GM23338 (cell line): Measurements from ENCODE around the gene SEC11A. TPM values are rescaled to one million over a fixed set of nuclear protein-coding genes. Genes with fewer than 3 reads are reported as not detected.

Experiments used
- ATAC-seq: fragments of 200-7000 bp; cut with Tn5 transposase; 3 replicates; pipeline ENCODE4 v1.9.1; 2020
- DNase-seq: peaks from one replicate; pipeline ENCODE4 v3.0.0-alpha.2; 2015; ENCODE audit warnings: low spot score
- H2AFZ ChIP-seq: fragments of 200-600 bp; sonication (generic); 2 replicates; pipeline ENCODE4 v1.8.0; 2016; ENCODE audit warnings: antibody characterized with exemption, mild to moderate bottlenecking, moderate library complexity
- H3F3A ChIP-seq: fragments of 200-600 bp; sonication (generic); replicated peaks from 2 replicates; pipeline ENCODE4 v1.8.0; 2017; ENCODE audit warnings: antibody characterized with exemption, mixed run types, low read depth
- H3K27ac ChIP-seq: fragments of 200-600 bp; sonication (generic); 2 replicates; pipeline ENCODE4 v1.6.1; 2016; ENCODE audit warnings: low read depth
- H3K27me3 ChIP-seq: fragments of 200-600 bp; sonication (generic); 2 replicates; pipeline ENCODE4 v1.8.0; 2016; ENCODE audit warnings: mild to moderate bottlenecking, mixed run types, moderate library complexity; ENCODE audit not compliant: insufficient read depth
- H3K36me3 ChIP-seq: fragments of 200-600 bp; sonication (generic); 2 replicates; pipeline ENCODE4 v1.8.0; 2016; ENCODE audit warnings: mild to moderate bottlenecking; ENCODE audit not compliant: insufficient read depth
- H3K4me1 ChIP-seq: fragments of 200-600 bp; sonication (generic); 2 replicates; pipeline ENCODE4 v1.8.0; 2016; ENCODE audit warnings: mild to moderate bottlenecking, moderate library complexity; ENCODE audit not compliant: insufficient read depth
- H3K4me2 ChIP-seq: fragments of 200-600 bp; sonication (generic); 2 replicates; pipeline ENCODE4 v1.7.1; 2017; ENCODE audit warnings: mixed run types
- H3K4me3 ChIP-seq: fragments of 200-600 bp; sonication (generic); 2 replicates; pipeline ENCODE4 v1.6.1; 2016; ENCODE audit warnings: mixed run types
- H3K79me2 ChIP-seq: fragments of 200-600 bp; sonication (generic); replicated peaks from 2 replicates; pipeline ENCODE4 v1.8.0; 2017; ENCODE audit warnings: mild to moderate bottlenecking; ENCODE audit not compliant: insufficient read depth
- H3K9me2 ChIP-seq: fragments of 200-600 bp; sonication (generic); 2 replicates; pipeline ENCODE4 v1.8.0; 2017; ENCODE audit not compliant: insufficient read depth
- H4K20me1 ChIP-seq: fragments of 200-600 bp; sonication (generic); replicated peaks from 2 replicates; pipeline ENCODE4 v1.8.0; 2017; ENCODE audit warnings: mild to moderate bottlenecking; ENCODE audit not compliant: insufficient read depth
- H3K27ac Mint-ChIP-seq: 2 replicates; pipeline ENCODE4 v1.8.0; 2020; ENCODE audit warnings: inconsistent platforms, mild to moderate bottlenecking, moderate library complexity, mixed read lengths
- H3K27me3 Mint-ChIP-seq: 3 replicates; pipeline ENCODE4 v1.8.0; 2022; ENCODE audit warnings: low read depth, mild to moderate bottlenecking, moderate library complexity, mixed read lengths, inconsistent platforms; ENCODE audit not compliant: insufficient read depth, poor library complexity
- H3K36me3 Mint-ChIP-seq: 3 replicates; pipeline ENCODE4 v1.8.0; 2021; ENCODE audit warnings: low read depth, mild to moderate bottlenecking, inconsistent platforms, moderate library complexity, mixed read lengths
- H3K4me1 Mint-ChIP-seq: 3 replicates; pipeline ENCODE4 v1.8.0; 2020; ENCODE audit warnings: mild to moderate bottlenecking, inconsistent platforms, mixed read lengths
- H3K4me3 Mint-ChIP-seq: 3 replicates; pipeline ENCODE4 v1.8.0; 2021; ENCODE audit warnings: moderate library complexity, mild to moderate bottlenecking, inconsistent platforms, mixed read lengths
- H3K9me3 Mint-ChIP-seq: 3 replicates; pipeline ENCODE4 v1.8.0; 2020; ENCODE audit warnings: moderate library complexity, mild to moderate bottlenecking, inconsistent platforms, mixed read lengths
- CREB1 ChIP-seq: fragments of 250-450 bp; sonication (Bioruptor Pico); IDR thresholded peaks from 2 replicates; pipeline ENCODE4 v1.5.0; 2020; ENCODE audit warnings: low read depth, mild to moderate bottlenecking, moderate library complexity
- ETS1 ChIP-seq: IDR thresholded peaks from 2 replicates; pipeline ENCODE4 v1.6.1; 2016; ENCODE audit warnings: antibody characterized with exemption
- EZH2 ChIP-seq: fragments of 200-600 bp; sonication (generic); IDR thresholded peaks from one replicate; pipeline ENCODE4 v1.8.0; 2017; ENCODE audit warnings: antibody characterized with exemption, mild to moderate bottlenecking, low read depth; ENCODE audit not compliant: unreplicated experiment
- EZH2phosphoT487 ChIP-seq: fragments of 200-600 bp; sonication (generic); IDR thresholded peaks from one replicate; pipeline ENCODE4 v1.8.1; 2018; ENCODE audit warnings: antibody characterized with exemption; ENCODE audit not compliant: unreplicated experiment
- JUNB ChIP-seq: IDR thresholded peaks from one replicate; pipeline ENCODE4 v1.6.1; 2016; ENCODE audit warnings: antibody characterized with exemption; ENCODE audit not compliant: unreplicated experiment
- NANOG ChIP-seq: IDR thresholded peaks from 2 replicates; pipeline ENCODE4 v1.6.1; 2016; ENCODE audit warnings: antibody characterized with exemption, borderline replicate concordance
- POLR2AphosphoS5 ChIP-seq: IDR thresholded peaks from 2 replicates; pipeline ENCODE4 v1.6.1; 2016; ENCODE audit warnings: antibody characterized with exemption, low read depth
- ZNF331 ChIP-seq: fragments of 250-450 bp; sonication (Bioruptor Pico); IDR thresholded peaks from 2 replicates; pipeline ENCODE4 v1.5.0; 2020; ENCODE audit warnings: low read depth, mild to moderate bottlenecking, moderate library complexity
- polyA plus RNA-seq: library from polyadenylated mRNA; unstranded; fragments of >200 nt; fragmentation: Nextera tagmentation; extraction: Ambion mirVana; gene quantifications from 2 replicates; pipeline ENCODE4 v1.2.1, GENCODE V29; 2016
- total RNA-seq: library from RNA; depleted of rRNA; stranded (reverse); fragments of >200 nt; shearing (Covaris generic); gene quantifications from 2 replicates; pipeline ENCODE4 v1.2.3, GENCODE V29; 2014
- TF ChIP-seq, protein P1 (sequence below): fragments of 250-450 bp; sonication (Bioruptor Pico); IDR thresholded peaks from 2 replicates; pipeline ENCODE4 v1.5.0; 2020; ENCODE audit warnings: mild to moderate bottlenecking, moderate library complexity

The SEC11A gene
- total and polyA plus RNA-seq, 2 experiments from 2014 or later: 191 to 257 TPM

- TF ChIP-seq, protein P1, sequence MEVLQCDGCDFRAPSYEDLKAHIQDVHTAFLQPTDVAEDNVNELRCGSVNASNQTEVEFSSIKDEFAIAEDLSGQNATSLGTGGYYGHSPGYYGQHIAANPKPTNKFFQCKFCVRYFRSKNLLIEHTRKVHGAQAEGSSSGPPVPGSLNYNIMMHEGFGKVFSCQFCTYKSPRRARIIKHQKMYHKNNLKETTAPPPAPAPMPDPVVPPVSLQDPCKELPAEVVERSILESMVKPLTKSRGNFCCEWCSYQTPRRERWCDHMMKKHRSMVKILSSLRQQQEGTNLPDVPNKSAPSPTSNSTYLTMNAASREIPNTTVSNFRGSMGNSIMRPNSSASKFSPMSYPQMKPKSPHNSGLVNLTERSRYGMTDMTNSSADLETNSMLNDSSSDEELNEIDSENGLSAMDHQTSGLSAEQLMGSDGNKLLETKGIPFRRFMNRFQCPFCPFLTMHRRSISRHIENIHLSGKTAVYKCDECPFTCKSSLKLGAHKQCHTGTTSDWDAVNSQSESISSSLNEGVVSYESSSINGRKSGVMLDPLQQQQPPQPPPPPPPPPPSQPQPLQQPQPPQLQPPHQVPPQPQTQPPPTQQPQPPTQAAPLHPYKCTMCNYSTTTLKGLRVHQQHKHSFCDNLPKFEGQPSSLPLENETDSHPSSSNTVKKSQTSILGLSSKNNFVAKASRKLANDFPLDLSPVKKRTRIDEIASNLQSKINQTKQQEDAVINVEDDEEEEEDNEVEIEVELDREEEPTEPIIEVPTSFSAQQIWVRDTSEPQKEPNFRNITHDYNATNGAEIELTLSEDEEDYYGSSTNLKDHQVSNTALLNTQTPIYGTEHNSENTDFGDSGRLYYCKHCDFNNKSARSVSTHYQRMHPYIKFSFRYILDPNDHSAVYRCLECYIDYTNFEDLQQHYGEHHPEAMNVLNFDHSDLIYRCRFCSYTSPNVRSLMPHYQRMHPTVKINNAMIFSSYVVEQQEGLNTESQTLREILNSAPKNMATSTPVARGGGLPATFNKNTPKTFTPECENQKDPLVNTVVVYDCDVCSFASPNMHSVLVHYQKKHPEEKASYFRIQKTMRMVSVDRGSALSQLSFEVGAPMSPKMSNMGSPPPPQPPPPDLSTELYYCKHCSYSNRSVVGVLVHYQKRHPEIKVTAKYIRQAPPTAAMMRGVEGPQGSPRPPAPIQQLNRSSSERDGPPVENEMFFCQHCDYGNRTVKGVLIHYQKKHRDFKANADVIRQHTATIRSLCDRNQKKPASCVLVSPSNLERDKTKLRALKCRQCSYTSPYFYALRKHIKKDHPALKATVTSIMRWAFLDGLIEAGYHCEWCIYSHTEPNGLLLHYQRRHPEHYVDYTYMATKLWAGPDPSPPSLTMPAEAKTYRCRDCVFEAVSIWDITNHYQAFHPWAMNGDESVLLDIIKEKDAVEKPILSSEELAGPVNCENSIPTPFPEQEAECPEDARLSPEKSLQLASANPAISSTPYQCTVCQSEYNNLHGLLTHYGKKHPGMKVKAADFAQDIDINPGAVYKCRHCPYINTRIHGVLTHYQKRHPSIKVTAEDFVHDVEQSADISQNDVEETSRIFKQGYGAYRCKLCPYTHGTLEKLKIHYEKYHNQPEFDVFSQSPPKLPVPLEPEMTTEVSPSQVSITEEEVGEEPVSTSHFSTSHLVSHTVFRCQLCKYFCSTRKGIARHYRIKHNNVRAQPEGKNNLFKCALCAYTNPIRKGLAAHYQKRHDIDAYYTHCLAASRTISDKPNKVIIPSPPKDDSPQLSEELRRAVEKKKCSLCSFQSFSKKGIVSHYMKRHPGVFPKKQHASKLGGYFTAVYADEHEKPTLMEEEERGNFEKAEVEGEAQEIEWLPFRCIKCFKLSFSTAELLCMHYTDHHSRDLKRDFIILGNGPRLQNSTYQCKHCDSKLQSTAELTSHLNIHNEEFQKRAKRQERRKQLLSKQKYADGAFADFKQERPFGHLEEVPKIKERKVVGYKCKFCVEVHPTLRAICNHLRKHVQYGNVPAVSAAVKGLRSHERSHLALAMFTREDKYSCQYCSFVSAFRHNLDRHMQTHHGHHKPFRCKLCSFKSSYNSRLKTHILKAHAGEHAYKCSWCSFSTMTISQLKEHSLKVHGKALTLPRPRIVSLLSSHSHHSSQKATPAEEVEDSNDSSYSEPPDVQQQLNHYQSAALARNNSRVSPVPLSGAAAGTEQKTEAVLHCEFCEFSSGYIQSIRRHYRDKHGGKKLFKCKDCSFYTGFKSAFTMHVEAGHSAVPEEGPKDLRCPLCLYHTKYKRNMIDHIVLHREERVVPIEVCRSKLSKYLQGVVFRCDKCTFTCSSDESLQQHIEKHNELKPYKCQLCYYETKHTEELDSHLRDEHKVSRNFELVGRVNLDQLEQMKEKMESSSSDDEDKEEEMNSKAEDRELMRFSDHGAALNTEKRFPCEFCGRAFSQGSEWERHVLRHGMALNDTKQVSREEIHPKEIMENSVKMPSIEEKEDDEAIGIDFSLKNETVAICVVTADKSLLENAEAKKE (CRISPR knock-in tag): no peak
- TF ChIP-seq CREB1 (CRISPR knock-in tag) (no peak), JUNB (no peak)
Measured at GRCh38 chr15:84657748-84658079, 58.2 kb downstream of the SEC11A start (continued).

- TF ChIP-seq EZH2phosphoT487 (no peak), CREB1 (CRISPR knock-in tag) (no peak), POLR2AphosphoS5 (no peak), ETS1 (no peak), NANOG (no peak), JUNB (no peak), ZNF331 (CRISPR knock-in tag) (no peak), EZH2 (no peak)
- TF ChIP-seq, protein P1 (CRISPR knock-in tag): no peak
- Histone ChIP-seq H3K9me2 (no peaks in the 10 kb centered on the region), H3K4me1 (peaks cover 33% of the 10 kb centered on the region), H2AFZ (no peak overlapping the region), H3K36me3 (0 out of 2 replicates have a peak, but pooled peaks cover 8% of the 10 kb centered on the region), H3K27me3 (peaks cover 12% of the 10 kb centered on the region), H3K79me2 (peaks cover 20% of the 10 kb centered on the region), H3K4me3 (peak overlapping the region; percentile 82), H3K4me2 (peak overlapping the region; percentile 96), H4K20me1 (peaks cover 3% of the 10 kb centered on the region; the same call in 1 of the 2 replicates), H3K27ac (no peak overlapping the region), H3F3A (peaks cover 19% of the 10 kb centered on the region)
- H3K27me3 Mint-ChIP-seq: peaks cover 21% of the 10 kb centered on the region
- no peaks in the 10 kb centered on the region for H3K9me3 Mint-ChIP-seq
- ATAC-seq (no peak), DNase-seq (no peak)
- H3K36me3 Mint-ChIP-seq: peaks cover 14% of the 10 kb centered on the region
- no peak overlapping the region for H3K27ac Mint-ChIP-seq
- H3K4me1 Mint-ChIP-seq: peaks cover 39% of the 10 kb centered on the region
- H3K4me3 Mint-ChIP-seq: peak overlapping the region; percentile 73
Measured at GRCh38 chr15:84656972-84657371, 59.0 kb downstream of the SEC11A start.
